AG04450 (cell line): Measurements from ENCODE around the gene AADAT. TPM values are rescaled to one million over a fixed set of nuclear protein-coding genes. Genes with fewer than 3 reads are reported as not detected.

Experiments
- CTCF ChIA-PET: fragments of 300-600, 350-600 bp; formaldehyde crosslinking; extraction: SDS; loops from one replicate; lab custom pipeline; 2022; ENCODE audit warnings: antibody characterized with exemption, inconsistent platforms; lab: Charles Lee
- POLR2A ChIA-PET: fragments of 350-600 bp; formaldehyde crosslinking; extraction: SDS; loops from one replicate; lab custom pipeline; 2021; ENCODE audit warnings: antibody characterized with exemption, inconsistent platforms; lab: Yijun Ruan, JAX
- DNase-seq: peaks from one replicate; pipeline ENCODE4 v3.0.0-alpha.2; 2011; ENCODE audit warnings: low read depth, low spot score
- H3K27ac ChIP-seq: one replicate; pipeline ENCODE4 v1.5.1; 2012; ENCODE audit warnings: low read depth, low read length, control low read depth
- H3K27me3 ChIP-seq: one replicate; pipeline ENCODE4 v1.6.0; 2012; ENCODE audit warnings: low read length; ENCODE audit not compliant: control insufficient read depth, insufficient read depth
- H3K4me3 ChIP-seq: 2 replicates; pipeline ENCODE4 v1.5.1; 2011; ENCODE audit warnings: mild to moderate bottlenecking, low read depth, low read length, control low read depth
- H3K9me3 ChIP-seq: 2 replicates; pipeline ENCODE4 v1.5.1; 2012; ENCODE audit warnings: low read length; ENCODE audit not compliant: control insufficient read depth, insufficient read depth
- polyA plus RNA-seq: library from polyadenylated mRNA; depleted of rRNA; stranded (reverse); fragments of >200 nt; gene quantifications from 2 replicates; pipeline ENCODE4 v1.2.3, GENCODE V29; 2011
- TF ChIP-seq, protein P1 (sequence below): IDR thresholded peaks from 2 replicates; pipeline ENCODE4 v1.5.1; 2011; ENCODE audit warnings: low read depth, low read length, control low read depth, inconsistent platforms

Gene AADAT
- polyA plus RNA-seq, 1 experiment = 17.8 TPM

GRCh38 chr4:170037481-170037880, 52.3 kb downstream of the AADAT start:
- Histone ChIP-seq H3K9me3 (no peaks in the 10 kb centered on the region), H3K27me3 (peaks cover 2% of the 10 kb centered on the region), H3K4me3 (no peak overlapping the region), H3K27ac (no peak overlapping the region)
- ChIA-PET CTCF (no interaction called here), POLR2A (no interaction called here)
- no peak for DNase-seq
- TF ChIP-seq, protein P1, sequence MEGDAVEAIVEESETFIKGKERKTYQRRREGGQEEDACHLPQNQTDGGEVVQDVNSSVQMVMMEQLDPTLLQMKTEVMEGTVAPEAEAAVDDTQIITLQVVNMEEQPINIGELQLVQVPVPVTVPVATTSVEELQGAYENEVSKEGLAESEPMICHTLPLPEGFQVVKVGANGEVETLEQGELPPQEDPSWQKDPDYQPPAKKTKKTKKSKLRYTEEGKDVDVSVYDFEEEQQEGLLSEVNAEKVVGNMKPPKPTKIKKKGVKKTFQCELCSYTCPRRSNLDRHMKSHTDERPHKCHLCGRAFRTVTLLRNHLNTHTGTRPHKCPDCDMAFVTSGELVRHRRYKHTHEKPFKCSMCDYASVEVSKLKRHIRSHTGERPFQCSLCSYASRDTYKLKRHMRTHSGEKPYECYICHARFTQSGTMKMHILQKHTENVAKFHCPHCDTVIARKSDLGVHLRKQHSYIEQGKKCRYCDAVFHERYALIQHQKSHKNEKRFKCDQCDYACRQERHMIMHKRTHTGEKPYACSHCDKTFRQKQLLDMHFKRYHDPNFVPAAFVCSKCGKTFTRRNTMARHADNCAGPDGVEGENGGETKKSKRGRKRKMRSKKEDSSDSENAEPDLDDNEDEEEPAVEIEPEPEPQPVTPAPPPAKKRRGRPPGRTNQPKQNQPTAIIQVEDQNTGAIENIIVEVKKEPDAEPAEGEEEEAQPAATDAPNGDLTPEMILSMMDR = no peak

DNA sequence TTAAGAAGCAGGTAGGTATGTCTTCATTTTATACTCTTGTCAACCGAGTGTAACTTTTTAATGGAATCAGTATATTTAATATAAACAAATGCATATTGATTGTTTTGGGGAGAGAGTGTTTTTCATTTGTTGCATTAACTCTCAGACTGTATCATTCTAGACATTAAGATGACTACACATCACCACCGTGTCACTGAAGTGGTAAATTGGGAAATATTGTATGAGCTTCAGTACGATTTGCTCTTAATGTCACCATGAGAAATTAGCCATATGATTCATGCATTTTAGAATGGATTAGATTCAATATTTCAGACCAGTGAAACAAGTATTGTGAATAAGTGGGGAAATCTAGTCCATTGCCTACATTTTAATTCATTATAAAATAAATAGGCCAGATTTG, 53.9 kb downstream of the AADAT start:
- DNase-seq = no peak

GRCh38 chr4:170035231-170035630, 54.5 kb downstream of the AADAT start:
- Histone ChIP-seq H3K9me3 (no peaks in the 10 kb centered on the region), H3K4me3 (no peak overlapping the region), H3K27ac (no peak overlapping the region), H3K27me3 (peaks cover 5% of the 10 kb centered on the region)
- TF ChIP-seq, protein P1 = no peak
- ChIA-PET CTCF (interaction anchor here (3.3 kb wide), 1 partner anchor 13 kb away, joined by 14 read pairs; no protein-coding TSS in a partner anchor), POLR2A (no interaction called here)
- no peak for DNase-seq

More for the DNA sequence above, 53.9 kb downstream of the AADAT start:
- Histone ChIP-seq H3K4me3 (no peak overlapping the region), H3K27ac (no peak overlapping the region), H3K27me3 (peaks cover 5% of the 10 kb centered on the region), H3K9me3 (no peaks in the 10 kb centered on the region)
- TF ChIP-seq, protein P1 = no peak
- POLR2A ChIA-PET = no interaction called here
- CTCF ChIA-PET = interaction anchor here (3.3 kb wide), 1 partner anchor 13 kb away, joined by 14 read pairs; no protein-coding TSS in a partner anchor

GRCh38 chr4:170033999-170034398, 55.8 kb downstream of the AADAT start:
- no peak overlapping the region for H3K4me3 ChIP-seq
- ChIA-PET CTCF (interaction anchor here (1.5 to 3.3 kb wide), 2 partner anchors 15 to 223 kb away, joined by 8 to 14 read pairs; no protein-coding TSS in a partner anchor), POLR2A (no interaction called here)
- no peaks in the 10 kb centered on the region for H3K9me3 ChIP-seq
- TF ChIP-seq, protein P1 = no peak
- no peak overlapping the region for H3K27ac ChIP-seq
- no peak for DNase-seq
- H3K27me3 ChIP-seq = peaks cover 5% of the 10 kb centered on the region

DNA sequence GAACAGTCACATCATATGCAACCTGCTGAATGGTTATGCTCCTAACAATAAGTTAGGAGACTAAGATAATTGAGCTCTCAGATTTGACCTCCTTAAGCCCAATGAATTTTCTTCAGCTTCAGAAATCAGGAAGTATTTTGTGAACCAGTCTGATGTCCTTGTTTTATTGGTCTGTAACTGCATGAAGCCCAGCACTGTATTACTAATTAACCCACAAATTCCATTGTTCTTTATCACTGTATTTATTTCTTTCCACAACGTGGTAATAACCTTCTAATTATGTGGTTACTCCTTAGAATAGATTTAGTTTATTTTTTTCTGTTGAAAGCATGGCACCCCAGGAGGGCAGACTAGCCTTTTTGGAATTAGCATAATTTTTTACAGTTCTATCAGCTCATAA, 59.6 kb downstream of the AADAT start:
- TF ChIP-seq, protein P1 = no peak
- Histone ChIP-seq H3K9me3 (peaks cover 9% of the 10 kb centered on the region), H3K4me3 (no peak overlapping the region), H3K27me3 (peaks cover 16% of the 10 kb centered on the region), H3K27ac (no peak overlapping the region)
- POLR2A ChIA-PET = no interaction called here
- no peak for DNase-seq
- CTCF ChIA-PET = interaction anchor here (1.3 to 2.4 kb wide), 2 partner anchors 18 to 464 kb away, joined by 4 to 9 read pairs; no protein-coding TSS in a partner anchor
